Measurements from ENCODE around the gene SLC52A1. TPM values are rescaled to one million over a fixed set of nuclear protein-coding genes. Genes with fewer than 3 reads are reported as not detected.
A peak's percentile ranks its signal among the peaks of the same experiment; 100 is the strongest.

SLC52A1 gene
- total RNA-seq, 1 experiment from 2014 or later = 1.1 TPM

DNA sequence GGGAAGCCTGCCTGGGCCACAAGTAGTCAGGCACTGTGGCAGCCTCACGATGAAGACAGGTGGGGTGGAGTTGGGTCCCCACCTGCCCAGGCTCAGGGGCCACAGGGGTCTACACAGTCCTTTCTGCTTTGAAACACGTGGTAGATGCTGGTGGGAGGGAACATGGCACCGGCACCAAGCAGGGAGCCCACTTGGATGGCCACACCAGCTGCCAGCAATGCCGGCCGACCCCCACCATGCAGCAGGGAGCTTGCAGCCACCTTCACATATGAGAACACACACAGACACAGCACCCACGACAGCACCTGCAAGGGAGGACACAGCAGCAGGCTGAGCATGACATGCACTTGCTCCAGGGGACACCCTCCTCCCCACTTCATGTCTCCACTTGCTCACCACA lies 2.4 kb downstream of the SLC52A1 start:
- ChIA-PET CTCF (no interaction called here), POLR2A (no interaction called here)
- no peaks in the 10 kb centered on the region for H3K4me1 Mint-ChIP-seq
- H3K27me3 Mint-ChIP-seq (ENCODE audit: low read depth) = peaks cover 26% of the 10 kb centered on the region
- ATAC-seq = no peak
- no peak for DNase-seq (ENCODE audit: low spot score)
- no peaks in the 10 kb centered on the region for H3K36me3 Mint-ChIP-seq
- H3K27ac Mint-ChIP-seq = no peak overlapping the region
- no peaks in the 10 kb centered on the region for H3K9me3 Mint-ChIP-seq
- no peak for TF ChIP-seq NR1H2 (CRISPR knock-in tag; IDR thresholded peaks at IDR 0.05)
- no peak for TF ChIP-seq MYBL2 (CRISPR knock-in tag; IDR thresholded peaks at IDR 0.05)
- no peak for TF ChIP-seq TP53 (CRISPR knock-in tag; IDR thresholded peaks at IDR 0.05)
- no peak for TF ChIP-seq IRF1 (CRISPR knock-in tag; IDR thresholded peaks at IDR 0.05)
- TF ChIP-seq TCF7 (CRISPR knock-in tag; IDR thresholded peaks at IDR 0.05; ENCODE audit: low read depth) = no peak
- no peak for TF ChIP-seq ZNF138 (CRISPR knock-in tag; conservative IDR thresholded peaks at IDR 0.05)
- no peak overlapping the region for H3K4me3 Mint-ChIP-seq

DNA sequence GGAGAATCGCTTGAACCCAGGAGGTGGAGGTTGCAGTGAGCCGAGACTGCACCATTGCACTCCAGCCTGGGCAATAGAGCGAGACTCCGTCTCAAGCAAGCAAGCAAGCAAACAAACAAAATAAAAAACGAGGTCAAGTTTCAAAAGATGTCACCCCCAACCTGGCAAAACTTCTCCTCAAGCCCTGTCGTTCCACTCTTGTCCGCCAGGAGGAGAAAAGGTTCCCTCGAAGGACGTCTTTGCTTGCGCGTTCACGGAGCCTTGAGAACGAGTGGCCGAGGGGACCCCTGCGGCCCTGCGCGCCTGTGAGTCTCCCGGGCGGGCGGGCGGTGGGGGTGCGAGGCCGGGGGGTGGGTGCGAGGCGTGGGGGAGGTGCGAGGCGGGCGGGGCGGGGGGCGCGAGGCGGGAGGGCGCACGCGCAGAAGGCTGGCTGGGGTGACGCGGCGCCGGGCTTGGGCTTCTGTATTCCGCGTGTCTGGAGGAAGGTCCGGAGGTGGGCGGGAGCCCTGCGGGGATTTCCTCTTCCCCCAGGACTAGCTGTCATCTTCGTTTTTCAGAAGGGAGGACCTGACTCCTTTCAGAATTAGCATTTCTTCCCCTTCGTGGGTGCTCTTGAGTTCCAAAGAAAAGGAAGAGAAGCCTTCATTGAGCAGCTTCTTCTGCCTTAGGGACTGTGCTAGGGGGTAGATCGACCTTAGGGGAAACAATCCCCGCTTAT lies 3.7 kb downstream of the SLC52A1 start:
- Mint-ChIP-seq H3K27me3 (ENCODE audit: low read depth) (peaks cover 26% of the 10 kb centered on the region), H3K27ac (no peak overlapping the region), H3K9me3 (no peaks in the 10 kb centered on the region), H3K4me1 (no peaks in the 10 kb centered on the region), H3K36me3 (no peaks in the 10 kb centered on the region), H3K4me3 (peak overlapping the region; percentile 66)
- peak; percentile 85 for DNase-seq (ENCODE audit: low spot score)
- CTCF ChIA-PET = interaction anchor here (0.7 to 1.8 kb wide), 6 partner anchors 9 to 80 kb away, joined by 3 to 6 read pairs (median 4); partner anchors contain the start of gene ZNF232
- peak; percentile 62 for ATAC-seq
- POLR2A ChIA-PET = no interaction called here
- no peak for TF ChIP-seq ZNF138 (CRISPR knock-in tag; conservative IDR thresholded peaks at IDR 0.05)
- TF ChIP-seq ZNF423 (CRISPR knock-in tag; IDR thresholded peaks at IDR 0.05) = peak; percentile 67; the same call in 1 of the 2 replicates
- TF ChIP-seq, protein P1, sequence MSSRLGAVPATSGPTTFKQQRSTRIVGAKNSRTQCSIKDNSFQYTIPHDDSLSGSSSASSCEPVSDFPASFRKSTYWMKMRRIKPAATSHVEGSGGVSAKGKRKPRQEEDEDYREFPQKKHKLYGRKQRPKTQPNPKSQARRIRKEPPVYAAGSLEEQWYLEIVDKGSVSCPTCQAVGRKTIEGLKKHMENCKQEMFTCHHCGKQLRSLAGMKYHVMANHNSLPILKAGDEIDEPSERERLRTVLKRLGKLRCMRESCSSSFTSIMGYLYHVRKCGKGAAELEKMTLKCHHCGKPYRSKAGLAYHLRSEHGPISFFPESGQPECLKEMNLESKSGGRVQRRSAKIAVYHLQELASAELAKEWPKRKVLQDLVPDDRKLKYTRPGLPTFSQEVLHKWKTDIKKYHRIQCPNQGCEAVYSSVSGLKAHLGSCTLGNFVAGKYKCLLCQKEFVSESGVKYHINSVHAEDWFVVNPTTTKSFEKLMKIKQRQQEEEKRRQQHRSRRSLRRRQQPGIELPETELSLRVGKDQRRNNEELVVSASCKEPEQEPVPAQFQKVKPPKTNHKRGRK (CRISPR knock-in tag; IDR thresholded peaks at IDR 0.05; ENCODE audit: borderline replicate concordance) = no peak
- TF ChIP-seq ZNF121 (CRISPR knock-in tag; IDR thresholded peaks at IDR 0.05) = peak; percentile 99
- TF ChIP-seq, protein P2, sequence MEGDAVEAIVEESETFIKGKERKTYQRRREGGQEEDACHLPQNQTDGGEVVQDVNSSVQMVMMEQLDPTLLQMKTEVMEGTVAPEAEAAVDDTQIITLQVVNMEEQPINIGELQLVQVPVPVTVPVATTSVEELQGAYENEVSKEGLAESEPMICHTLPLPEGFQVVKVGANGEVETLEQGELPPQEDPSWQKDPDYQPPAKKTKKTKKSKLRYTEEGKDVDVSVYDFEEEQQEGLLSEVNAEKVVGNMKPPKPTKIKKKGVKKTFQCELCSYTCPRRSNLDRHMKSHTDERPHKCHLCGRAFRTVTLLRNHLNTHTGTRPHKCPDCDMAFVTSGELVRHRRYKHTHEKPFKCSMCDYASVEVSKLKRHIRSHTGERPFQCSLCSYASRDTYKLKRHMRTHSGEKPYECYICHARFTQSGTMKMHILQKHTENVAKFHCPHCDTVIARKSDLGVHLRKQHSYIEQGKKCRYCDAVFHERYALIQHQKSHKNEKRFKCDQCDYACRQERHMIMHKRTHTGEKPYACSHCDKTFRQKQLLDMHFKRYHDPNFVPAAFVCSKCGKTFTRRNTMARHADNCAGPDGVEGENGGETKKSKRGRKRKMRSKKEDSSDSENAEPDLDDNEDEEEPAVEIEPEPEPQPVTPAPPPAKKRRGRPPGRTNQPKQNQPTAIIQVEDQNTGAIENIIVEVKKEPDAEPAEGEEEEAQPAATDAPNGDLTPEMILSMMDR (IDR thresholded peaks at IDR 0.05) = peak; percentile 84
- no peak for TF ChIP-seq ATF3 (CRISPR knock-in tag; conservative IDR thresholded peaks at IDR 0.05)
- TF ChIP-seq, protein P3, sequence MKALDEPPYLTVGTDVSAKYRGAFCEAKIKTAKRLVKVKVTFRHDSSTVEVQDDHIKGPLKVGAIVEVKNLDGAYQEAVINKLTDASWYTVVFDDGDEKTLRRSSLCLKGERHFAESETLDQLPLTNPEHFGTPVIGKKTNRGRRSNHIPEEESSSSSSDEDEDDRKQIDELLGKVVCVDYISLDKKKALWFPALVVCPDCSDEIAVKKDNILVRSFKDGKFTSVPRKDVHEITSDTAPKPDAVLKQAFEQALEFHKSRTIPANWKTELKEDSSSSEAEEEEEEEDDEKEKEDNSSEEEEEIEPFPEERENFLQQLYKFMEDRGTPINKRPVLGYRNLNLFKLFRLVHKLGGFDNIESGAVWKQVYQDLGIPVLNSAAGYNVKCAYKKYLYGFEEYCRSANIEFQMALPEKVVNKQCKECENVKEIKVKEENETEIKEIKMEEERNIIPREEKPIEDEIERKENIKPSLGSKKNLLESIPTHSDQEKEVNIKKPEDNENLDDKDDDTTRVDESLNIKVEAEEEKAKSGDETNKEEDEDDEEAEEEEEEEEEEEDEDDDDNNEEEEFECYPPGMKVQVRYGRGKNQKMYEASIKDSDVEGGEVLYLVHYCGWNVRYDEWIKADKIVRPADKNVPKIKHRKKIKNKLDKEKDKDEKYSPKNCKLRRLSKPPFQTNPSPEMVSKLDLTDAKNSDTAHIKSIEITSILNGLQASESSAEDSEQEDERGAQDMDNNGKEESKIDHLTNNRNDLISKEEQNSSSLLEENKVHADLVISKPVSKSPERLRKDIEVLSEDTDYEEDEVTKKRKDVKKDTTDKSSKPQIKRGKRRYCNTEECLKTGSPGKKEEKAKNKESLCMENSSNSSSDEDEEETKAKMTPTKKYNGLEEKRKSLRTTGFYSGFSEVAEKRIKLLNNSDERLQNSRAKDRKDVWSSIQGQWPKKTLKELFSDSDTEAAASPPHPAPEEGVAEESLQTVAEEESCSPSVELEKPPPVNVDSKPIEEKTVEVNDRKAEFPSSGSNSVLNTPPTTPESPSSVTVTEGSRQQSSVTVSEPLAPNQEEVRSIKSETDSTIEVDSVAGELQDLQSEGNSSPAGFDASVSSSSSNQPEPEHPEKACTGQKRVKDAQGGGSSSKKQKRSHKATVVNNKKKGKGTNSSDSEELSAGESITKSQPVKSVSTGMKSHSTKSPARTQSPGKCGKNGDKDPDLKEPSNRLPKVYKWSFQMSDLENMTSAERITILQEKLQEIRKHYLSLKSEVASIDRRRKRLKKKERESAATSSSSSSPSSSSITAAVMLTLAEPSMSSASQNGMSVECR (CRISPR knock-in tag; IDR thresholded peaks at IDR 0.05; ENCODE audit: borderline replicate concordance) = no peak
- no peak for TF ChIP-seq TCF7 (CRISPR knock-in tag; IDR thresholded peaks at IDR 0.05; ENCODE audit: low read depth)
- no peak for TF ChIP-seq FOXJ3 (CRISPR knock-in tag; IDR thresholded peaks at IDR 0.05; ENCODE audit: borderline replicate concordance)
- TF ChIP-seq GTF2I (CRISPR knock-in tag; conservative IDR thresholded peaks at IDR 0.05) = 0 out of 2 replicates have a peak, but pooled peaks have one; percentile 20
- no peak for TF ChIP-seq ZNF396 (CRISPR knock-in tag; IDR thresholded peaks at IDR 0.05; ENCODE audit: borderline replicate concordance)
- TF ChIP-seq IRF2 (CRISPR knock-in tag; IDR thresholded peaks at IDR 0.05; ENCODE audit: borderline replicate concordance, low read depth) = no peak
- no peak for TF ChIP-seq IRF1 (CRISPR knock-in tag; IDR thresholded peaks at IDR 0.05)
- no peak for TF ChIP-seq ZNF263 (CRISPR knock-in tag; IDR thresholded peaks at IDR 0.05; ENCODE audit: low read depth)
- TF ChIP-seq, protein P4, sequence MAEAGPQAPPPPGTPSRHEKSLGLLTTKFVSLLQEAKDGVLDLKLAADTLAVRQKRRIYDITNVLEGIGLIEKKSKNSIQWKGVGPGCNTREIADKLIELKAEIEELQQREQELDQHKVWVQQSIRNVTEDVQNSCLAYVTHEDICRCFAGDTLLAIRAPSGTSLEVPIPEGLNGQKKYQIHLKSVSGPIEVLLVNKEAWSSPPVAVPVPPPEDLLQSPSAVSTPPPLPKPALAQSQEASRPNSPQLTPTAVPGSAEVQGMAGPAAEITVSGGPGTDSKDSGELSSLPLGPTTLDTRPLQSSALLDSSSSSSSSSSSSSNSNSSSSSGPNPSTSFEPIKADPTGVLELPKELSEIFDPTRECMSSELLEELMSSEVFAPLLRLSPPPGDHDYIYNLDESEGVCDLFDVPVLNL (CRISPR knock-in tag; IDR thresholded peaks at IDR 0.05; ENCODE audit: borderline replicate concordance, low read depth) = no peak

All from WTC11 (cell line).